Muscle of back (tissue), 11 donors: ENCODE measurements around the gene APRT. TPM values are rescaled to one million over a fixed set of nuclear protein-coding genes. Genes with fewer than 3 reads are reported as not detected.

Experiments used
- DNase-seq, 3 donors: peaks; one replicate each; pipeline versions ENCODE4 v3.0.0 to v3.0.0-alpha.2; 2013
- polyA plus RNA-seq, 10 donors: library from polyadenylated mRNA; unstranded; fragments of 120-200 nt; gene quantifications; one replicate each; pipeline ENCODE4 v1.2.1, GENCODE V29; 2013; ENCODE audit not compliant: insufficient read length in 10 of 10

Gene APRT
- polyA plus RNA-seq, 10 donors = 47.8 to 75.0 (median 62.4) TPM

- DNase-seq = no peak
Observed at GRCh38 chr16:88844419-88845036, 32.8 kb upstream of the APRT start.

GRCh38 chr16:88843256-88843655, 31.5 kb upstream of the APRT start:
- no peak for DNase-seq

- DNase-seq = no peak
Observed at GRCh38 chr16:88842806-88843205, 31.1 kb upstream of the APRT start.

GRCh38 chr16:88842308-88842756, 30.6 kb upstream of the APRT start:
- no peak for DNase-seq

GRCh38 chr16:88841521-88842307, 30.0 kb upstream of the APRT start:
- no peak for DNase-seq

GRCh38 chr16:88840600-88841215, 29.0 kb upstream of the APRT start:
- no peak for DNase-seq

- DNase-seq = no peak
Observed at GRCh38 chr16:88839745-88840599, 28.2 kb upstream of the APRT start.

- no peak for DNase-seq
Observed at GRCh38 chr16:88839026-88839529, 27.4 kb upstream of the APRT start.

GRCh38 chr16:88838566-88838965, 26.8 kb upstream of the APRT start:
- DNase-seq = no peak

GRCh38 chr16:88837806-88838205, 26.1 kb upstream of the APRT start:
- DNase-seq = no peak

- DNase-seq = no peak
Observed at GRCh38 chr16:88836791-88837190, 25.1 kb upstream of the APRT start.

GRCh38 chr16:88835818-88836217, 24.1 kb upstream of the APRT start:
- DNase-seq = no peak

- DNase-seq = no peak
Observed at GRCh38 chr16:88835383-88835782, 23.7 kb upstream of the APRT start.

GRCh38 chr16:88834670-88835069, 22.9 kb upstream of the APRT start:
- no peak for DNase-seq

- DNase-seq = no peak
Observed at GRCh38 chr16:88833086-88833485, 21.4 kb upstream of the APRT start.

- DNase-seq = no peak
Observed at GRCh38 chr16:88831838-88832237, 20.1 kb upstream of the APRT start.

- no peak for DNase-seq
Observed at GRCh38 chr16:88830783-88831182, 19.1 kb upstream of the APRT start.

- DNase-seq = no peak
Observed at GRCh38 chr16:88830258-88830657, 18.5 kb upstream of the APRT start.

GRCh38 chr16:88828711-88829110, 17.0 kb upstream of the APRT start:
- DNase-seq = no peak

- DNase-seq = no peak
Observed at GRCh38 chr16:88827727-88828126, 16.0 kb upstream of the APRT start.

- no peak for DNase-seq
Observed at GRCh38 chr16:88826070-88826840, 14.5 kb upstream of the APRT start.
